Adrenal gland (tissue), 5 donors: ENCODE measurements around the gene MRC2.
"Not testable (repeated sequence)": the region's sequence is repeated elsewhere in the genome, so short reads cannot be mapped to it uniquely, and the experiment has no call there.

ENCODE experiments used
- CTCF ChIP-seq, 6 experiments: fragments of 450-650 bp in 4 of 6; fragments of 200-600 bp in 2 of 6; sonication (generic) in 1 of 6; IDR thresholded peaks; 1 replicate in 5 of 6; 2 replicates in 1 of 6; pipeline versions ENCODE4 v1.5.1 to v1.8.0; 2016 to 2021; ENCODE audit warnings: antibody characterized with exemption in 6 of 6, mild to moderate bottlenecking in 2 of 6, moderate library complexity in 1 of 6
- POLR2A ChIP-seq, 2 donors: fragments of 450-650 bp; IDR thresholded peaks; one replicate each; pipeline ENCODE4 v1.6.1; 2017; ENCODE audit warnings: antibody characterized with exemption in 2 of 2, mild to moderate bottlenecking in 2 of 2, moderate library complexity in 1 of 2
- donor health status: DM: no; HTN: no; CAD: no.

- TF ChIP-seq CTCF, POLR2A (IDR thresholded peaks at IDR 0.05): not testable (repeated sequence)
These were observed 23.7 kb upstream of the MRC2 start for GRCh38 chr17:62603783-62604182.
